Neural cell (in vitro differentiated cells): Measurements from ENCODE around the gene JDP2. TPM values are rescaled to one million over a fixed set of nuclear protein-coding genes. Genes with fewer than 3 reads are reported as not detected.
"Not testable (repeated sequence)": the region's sequence is repeated elsewhere in the genome, so short reads cannot be mapped to it uniquely, and the experiment has no call there.

Experiments used
- H2AFZ ChIP-seq: fragments of 200-600, 300-800 bp; sonication (generic), shearing (Covaris generic); 2 replicates; pipeline ENCODE4 v1.6.0; 2014; ENCODE audit warnings: low read depth, mild to moderate bottlenecking, antibody characterized with exemption, low read length, moderate library complexity
- H3F3A ChIP-seq: fragments of 200-600 bp; shearing (Covaris generic); 2 replicates; pipeline ENCODE4 v1.6.1; 2016; ENCODE audit warnings: mild to moderate bottlenecking, moderate library complexity, mixed read lengths, antibody characterized with exemption, low read length; ENCODE audit not compliant: insufficient read depth, poor library complexity, severe bottlenecking
- H3K27ac ChIP-seq: fragments of 200-600, 300-800 bp; sonication (generic), shearing (Covaris generic); 2 replicates; pipeline ENCODE4 v1.5.1; 2014; ENCODE audit warnings: mild to moderate bottlenecking, low read length, moderate library complexity
- H3K27me3 ChIP-seq: fragments of 300-800, 200-600 bp; sonication (generic), shearing (Covaris generic); 2 replicates; pipeline ENCODE4 v1.6.0; 2014; ENCODE audit warnings: mild to moderate bottlenecking, low read depth, low read length, moderate library complexity; ENCODE audit not compliant: insufficient read depth
- H3K36me3 ChIP-seq: fragments of 300-800, 200-600 bp; sonication (generic), shearing (Covaris generic); 2 replicates; pipeline ENCODE4 v1.5.1; 2014; ENCODE audit warnings: mild to moderate bottlenecking, antibody characterized with exemption, low read length, moderate library complexity; ENCODE audit not compliant: insufficient read depth
- H3K4me2 ChIP-seq: fragments of 300-800, 200-600 bp; sonication (generic), shearing (Covaris generic); 2 replicates; pipeline ENCODE4 v1.6.0; 2014; ENCODE audit warnings: mild to moderate bottlenecking, low read length
- H3K4me3 ChIP-seq: fragments of 300-800, 200-600 bp; sonication (generic), shearing (Covaris generic); 2 replicates; pipeline ENCODE4 v1.5.1; 2014; ENCODE audit warnings: mild to moderate bottlenecking, low read length, moderate library complexity
- H3K79me2 ChIP-seq: fragments of 200-600 bp; shearing (Covaris generic); replicated peaks from 2 replicates; pipeline ENCODE4 v1.6.0; 2014; ENCODE audit warnings: mild to moderate bottlenecking, low read length, moderate library complexity; ENCODE audit not compliant: insufficient read depth
- H3K9ac ChIP-seq: fragments of 300-800, 200-600 bp; sonication (generic), shearing (Covaris generic); 2 replicates; pipeline ENCODE4 v1.6.1; 2016; ENCODE audit warnings: mild to moderate bottlenecking, low read length, mixed read lengths
- H3K9me2 ChIP-seq: fragments of 200-600 bp; shearing (Covaris generic); 2 replicates; pipeline ENCODE4 v1.6.1; 2016; ENCODE audit warnings: mild to moderate bottlenecking, low read length, mixed read lengths; ENCODE audit not compliant: insufficient read depth
- H3K9me3 ChIP-seq: fragments of 200-600, 300-800 bp; sonication (generic), shearing (Covaris generic); 2 replicates; pipeline ENCODE4 v1.6.1; 2016; ENCODE audit warnings: mild to moderate bottlenecking, mixed run types, low read length, moderate library complexity, mixed read lengths
- H4K20me1 ChIP-seq: fragments of 200-600 bp; shearing (Covaris generic); 2 replicates; pipeline ENCODE4 v1.6.1; 2016; ENCODE audit warnings: mild to moderate bottlenecking, mixed run types; ENCODE audit not compliant: insufficient read depth
- CTCF ChIP-seq: fragments of 450-650 bp; IDR thresholded peaks from 2 replicates; pipeline ENCODE4 v1.5.1; 2014; ENCODE audit warnings: antibody characterized with exemption, mild to moderate bottlenecking, moderate library complexity; ENCODE audit not compliant: poor library complexity, severe bottlenecking
- EP300 ChIP-seq: fragments of 450-650 bp; conservative IDR thresholded peaks from 2 replicates; pipeline ENCODE4 v1.6.1; 2014; ENCODE audit warnings: antibody characterized with exemption, mild to moderate bottlenecking, moderate library complexity; ENCODE audit not compliant: poor library complexity, severe bottlenecking
- EZH2 ChIP-seq: fragments of 200-600, 300-800 bp; shearing (Covaris generic), sonication (generic); IDR thresholded peaks from 2 replicates; pipeline ENCODE4 v1.6.1; 2014; ENCODE audit warnings: antibody characterized with exemption, low read length, borderline replicate concordance, mild to moderate bottlenecking; ENCODE audit not compliant: insufficient read depth, poor library complexity, severe bottlenecking
- MXI1 ChIP-seq: fragments of 450-650 bp; conservative IDR thresholded peaks from 2 replicates; pipeline ENCODE4 v1.6.1; 2014; ENCODE audit warnings: antibody characterized with exemption, mild to moderate bottlenecking; ENCODE audit not compliant: poor library complexity, severe bottlenecking
- POLR2AphosphoS5 ChIP-seq: IDR thresholded peaks from 2 replicates; pipeline ENCODE4 v1.6.1; 2012
- RAD21 ChIP-seq: fragments of 450-650 bp; conservative IDR thresholded peaks from 2 replicates; pipeline ENCODE4 v1.6.1; 2014; ENCODE audit warnings: antibody characterized with exemption, mild to moderate bottlenecking, moderate library complexity
- REST ChIP-seq: IDR thresholded peaks from 2 replicates; pipeline ENCODE4 v1.6.1; 2012; ENCODE audit warnings: borderline replicate concordance
- SMC3 ChIP-seq: fragments of 450-650 bp; conservative IDR thresholded peaks from 2 replicates; pipeline ENCODE4 v1.6.1; 2014; ENCODE audit warnings: antibody characterized with exemption, mild to moderate bottlenecking, moderate library complexity; ENCODE audit not compliant: poor library complexity
- TAF1 ChIP-seq: IDR thresholded peaks from 2 replicates; pipeline ENCODE4 v1.6.1; 2012; ENCODE audit warnings: low read depth
- polyA plus RNA-seq: library from polyadenylated mRNA; depleted of rRNA; stranded (reverse); fragments of >200 nt; gene quantifications from 2 replicates; pipeline ENCODE4 v1.2.3, GENCODE V29; 2014

Gene JDP2
- polyA plus RNA-seq, 1 donor from 2014 or later: 20.3 TPM

- no peaks in the 10 kb centered on the region for H3K9me2 ChIP-seq
- no peak overlapping the region for H3K4me3 ChIP-seq
- no peak overlapping the region for H2AFZ ChIP-seq
- no peak overlapping the region for H3K27ac ChIP-seq
- H4K20me1 ChIP-seq: no peaks in the 10 kb centered on the region
- no peak overlapping the region for H3K9ac ChIP-seq
- H3K79me2 ChIP-seq: no peaks in the 10 kb centered on the region
- no peaks in the 10 kb centered on the region for H3K9me3 ChIP-seq
- no peaks in the 10 kb centered on the region for H3K27me3 ChIP-seq
- no peak for TF ChIP-seq EP300
- TF ChIP-seq MXI1: no peak
- no peak for TF ChIP-seq TAF1
- no peak for TF ChIP-seq SMC3
- no peak for TF ChIP-seq CTCF
- TF ChIP-seq EZH2: no peak
- no peak for TF ChIP-seq POLR2AphosphoS5
- no peak for TF ChIP-seq RAD21
- no peak for TF ChIP-seq REST
- no peaks in the 10 kb centered on the region for H3F3A ChIP-seq
- no peaks in the 10 kb centered on the region for H3K36me3 ChIP-seq
- H3K4me2 ChIP-seq: no peak overlapping the region
These were observed 42.5 kb downstream of the JDP2 start for GRCh38 chr14:75470238-75470797.

GRCh38 chr14:75471059-75471458 lies 43.2 kb downstream of the JDP2 start:
- Histone ChIP-seq H3K27ac (no peak overlapping the region), H3K27me3 (no peaks in the 10 kb centered on the region), H3K4me3 (no peak overlapping the region), H3K79me2 (no peaks in the 10 kb centered on the region), H3K9me2 (no peaks in the 10 kb centered on the region), H3K9me3 (no peaks in the 10 kb centered on the region), H2AFZ (no peak overlapping the region), H3F3A (no peaks in the 10 kb centered on the region), H3K4me2 (no peak overlapping the region), H4K20me1 (no peaks in the 10 kb centered on the region), H3K9ac (no peak overlapping the region), H3K36me3 (no peaks in the 10 kb centered on the region)
- TF ChIP-seq POLR2AphosphoS5: no peak

- H2AFZ ChIP-seq, H3K27me3 ChIP-seq, H3K79me2 ChIP-seq, H3K4me3 ChIP-seq, H3F3A ChIP-seq, H3K9me3 ChIP-seq, H4K20me1 ChIP-seq, H3K36me3 ChIP-seq, H3K4me2 ChIP-seq, H3K9me2 ChIP-seq, H3K9ac ChIP-seq, H3K27ac ChIP-seq: not testable (repeated sequence)
These were observed 46.3 kb downstream of the JDP2 start for GRCh38 chr14:75474127-75474526.
